ENCODE data around the gene ADARB1.

GRCh38 chr21:45169001-45169400, 94.6 kb downstream of the ADARB1 start:
- TF ChIP-seq, protein P1, sequence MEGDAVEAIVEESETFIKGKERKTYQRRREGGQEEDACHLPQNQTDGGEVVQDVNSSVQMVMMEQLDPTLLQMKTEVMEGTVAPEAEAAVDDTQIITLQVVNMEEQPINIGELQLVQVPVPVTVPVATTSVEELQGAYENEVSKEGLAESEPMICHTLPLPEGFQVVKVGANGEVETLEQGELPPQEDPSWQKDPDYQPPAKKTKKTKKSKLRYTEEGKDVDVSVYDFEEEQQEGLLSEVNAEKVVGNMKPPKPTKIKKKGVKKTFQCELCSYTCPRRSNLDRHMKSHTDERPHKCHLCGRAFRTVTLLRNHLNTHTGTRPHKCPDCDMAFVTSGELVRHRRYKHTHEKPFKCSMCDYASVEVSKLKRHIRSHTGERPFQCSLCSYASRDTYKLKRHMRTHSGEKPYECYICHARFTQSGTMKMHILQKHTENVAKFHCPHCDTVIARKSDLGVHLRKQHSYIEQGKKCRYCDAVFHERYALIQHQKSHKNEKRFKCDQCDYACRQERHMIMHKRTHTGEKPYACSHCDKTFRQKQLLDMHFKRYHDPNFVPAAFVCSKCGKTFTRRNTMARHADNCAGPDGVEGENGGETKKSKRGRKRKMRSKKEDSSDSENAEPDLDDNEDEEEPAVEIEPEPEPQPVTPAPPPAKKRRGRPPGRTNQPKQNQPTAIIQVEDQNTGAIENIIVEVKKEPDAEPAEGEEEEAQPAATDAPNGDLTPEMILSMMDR (IDR thresholded peaks at IDR 0.05; ENCODE audit: poor library complexity) = no peak
- no peak for TF ChIP-seq EZH2 (IDR thresholded peaks at IDR 0.05; ENCODE audit: borderline replicate concordance)
- TF ChIP-seq EZH2phosphoT487 (IDR thresholded peaks at IDR 0.05; ENCODE audit: low read depth, severe bottlenecking, unreplicated experiment) = no peak
